K562 (cell line): ENCODE measurements around the gene DHDH. TPM values are rescaled to one million over a fixed set of nuclear protein-coding genes. Genes with fewer than 3 reads are reported as not detected.

ENCODE experiments used
- DPF2 ChIP-seq: fragments of 450-650 bp; IDR thresholded peaks from 2 replicates; pipeline ENCODE4 v1.6.1; 2016
- MED1 ChIP-seq: sonication (generic); formaldehyde crosslinking; IDR thresholded peaks from 2 replicates; pipeline ENCODE4 v1.8.1; 2023; ENCODE audit warnings: missing genetic modification reagents, borderline replicate concordance
- MLLT1 ChIP-seq, 2 experiments: fragments of 450-650 bp; IDR thresholded peaks; 2 replicates each; pipeline ENCODE4 v1.6.1; 2016
- NEUROD1 ChIP-seq: fragments of 150-350 bp; IDR thresholded peaks from 2 replicates; pipeline ENCODE4 v1.6.1; 2014; ENCODE audit warnings: borderline replicate concordance, low read length, low read depth; ENCODE audit not compliant: partially characterized antibody
- PCBP1 ChIP-seq: fragments of 200-400 bp; formaldehyde crosslinking; IDR thresholded peaks from 2 replicates; pipeline ENCODE4 v1.6.1; 2018; ENCODE audit warnings: mild to moderate bottlenecking, low read depth, low read length; ENCODE audit not compliant: poor library complexity, severe bottlenecking
- RCOR1 ChIP-seq, 2 experiments: IDR thresholded peaks; 2 replicates each; pipeline ENCODE4 v1.6.1; 2012; ENCODE audit warnings: low read depth in 2 of 2, low read length in 2 of 2, borderline replicate concordance in 1 of 2, improper control_type of control experiment in 1 of 2
- SIN3A ChIP-seq, 2 experiments: fragments of 150-350 bp in 1 of 2; IDR thresholded peaks; 2 replicates each; pipeline ENCODE4 v1.6.1; 2011 to 2016; ENCODE audit warnings: borderline replicate concordance in 2 of 2, low read depth in 2 of 2, low read length in 2 of 2, mild to moderate bottlenecking in 2 of 2, moderate library complexity in 2 of 2; ENCODE audit not compliant: control insufficient read depth in 1 of 2
- UBTF ChIP-seq, 2 experiments: IDR thresholded peaks; 2 replicates each; pipeline ENCODE4 v1.6.1; 2012; ENCODE audit warnings: improper control_type of control experiment in 2 of 2, low read depth in 2 of 2, low read length in 2 of 2, borderline replicate concordance in 1 of 2
- ZNF589 ChIP-seq: fragments of 200-800 bp; sonication (Bioruptor generic); IDR thresholded peaks from 2 replicates; pipeline ENCODE4 v1.6.1; 2016; ENCODE audit warnings: low read depth, missing genetic modification characterization, missing compliant biosample characterization
- polyA plus RNA-seq, 8 experiments: library from polyadenylated mRNA; depleted of rRNA in 4 of 8; stranded (reverse) in 5 of 8; unstranded in 3 of 8; fragments of >200 nt; fragmentation: Nextera tagmentation in 2 of 8; fragmentation: Illumina TruSeq in 1 of 8; extraction: Ambion mirVana in 2 of 8; extraction: Trizol in 1 of 8; gene quantifications; 2 replicates each; pipeline versions ENCODE4 v1.2.1 to v1.2.3, GENCODE V29; 2011 to 2014; ENCODE audit warnings: inconsistent platforms in 1 of 8, missing spikeins in 1 of 8
- total RNA-seq, 7 experiments: library from RNA; depleted of rRNA in 6 of 7; stranded (reverse); fragments of >200 nt in 6 of 7; fragmentation: Illumina TruSeq in 2 of 7; extraction: Trizol in 2 of 7; gene quantifications; 2 replicates each; pipeline versions ENCODE4 v1.2.1 to v1.2.3, GENCODE V29; 2011 to 2021; ENCODE audit warnings: low replicate concordance in 1 of 7
- TF ChIP-seq, protein P1 (sequence below): fragments of 200-600 bp; sonication (generic); IDR thresholded peaks from one replicate; pipeline ENCODE4 v1.6.1; 2012; ENCODE audit warnings: mild to moderate bottlenecking, low read depth, low read length, inconsistent platforms

DHDH gene
- total and polyA plus RNA-seq, 9 of the 15 experiments (the other 6 are each of a cell fraction or from before 2014, with no cell fraction given), result 0.37 to 1.9 (median 0.87) TPM

DNA sequence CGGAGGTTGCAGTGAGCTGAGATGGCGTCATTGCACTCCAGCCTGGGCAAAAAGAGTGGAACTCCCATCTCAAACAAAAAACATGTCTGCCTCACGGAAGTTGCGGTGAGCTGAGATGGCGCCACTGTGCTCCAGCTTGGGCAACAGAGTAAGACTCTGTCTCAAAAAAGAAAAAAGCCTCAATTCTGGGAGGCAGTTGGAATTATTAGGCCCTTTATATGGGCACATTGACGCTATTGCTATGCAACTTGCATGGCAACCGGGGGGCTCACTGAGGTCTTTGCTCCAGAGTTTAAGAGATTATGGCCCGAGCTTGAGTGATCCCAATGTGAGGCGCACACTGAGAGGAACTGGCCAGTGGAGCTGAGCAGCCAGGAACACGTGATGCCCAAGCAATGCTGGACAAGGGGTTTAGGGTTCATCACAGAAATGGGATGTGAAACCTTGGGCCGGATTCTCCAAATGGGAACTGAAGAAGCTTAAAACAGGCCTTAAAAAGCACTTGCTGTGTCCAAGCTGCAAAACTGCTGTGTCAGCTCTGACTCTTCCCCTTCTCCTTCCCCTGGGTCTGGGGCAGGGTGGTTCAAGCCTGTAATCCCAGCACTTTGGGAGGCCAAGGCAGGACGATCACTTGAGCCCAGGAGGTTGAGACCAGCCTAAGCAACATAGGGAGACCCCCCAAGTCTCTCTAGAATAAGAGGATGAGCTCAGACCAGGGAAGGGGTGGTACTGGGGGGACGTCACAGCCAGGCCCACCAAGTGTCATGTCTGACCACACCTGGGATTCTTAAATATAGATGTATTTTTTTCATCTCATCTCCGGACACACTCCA is 34.1 kb downstream of the DHDH start (continued):
- TF ChIP-seq UBTF (IDR thresholded peaks at IDR 0.05; ENCODE audit: borderline replicate concordance in 1 of 2, low read depth in 2 of 2, low read length in 2 of 2) (no peak), NEUROD1 (no peak), MLLT1 (IDR thresholded peaks at IDR 0.05) (peak; percentile 46 to 73; a peak in 2 of 4 replicates), SIN3A (IDR thresholded peaks at IDR 0.05; ENCODE audit: borderline replicate concordance in 2 of 2, control insufficient read depth in 1 of 2, low read depth in 2 of 2, low read length in 2 of 2) (peak; percentile 52 to 66; a peak in 3 of 4 replicates), DPF2 (0 out of 2 replicates have a peak, but pooled peaks have one; percentile 65), PCBP1 (no peak), ZNF589 (CRISPR knock-in tag) (no peak), MED1 (CRISPR knock-in tag) (no peak), RCOR1 (IDR thresholded peaks at IDR 0.05; ENCODE audit: borderline replicate concordance in 1 of 2, low read depth in 2 of 2, low read length in 2 of 2) (peak in 1 of 2 experiments; percentile 44; a peak in 1 of 4 replicates)
- TF ChIP-seq, protein P1, sequence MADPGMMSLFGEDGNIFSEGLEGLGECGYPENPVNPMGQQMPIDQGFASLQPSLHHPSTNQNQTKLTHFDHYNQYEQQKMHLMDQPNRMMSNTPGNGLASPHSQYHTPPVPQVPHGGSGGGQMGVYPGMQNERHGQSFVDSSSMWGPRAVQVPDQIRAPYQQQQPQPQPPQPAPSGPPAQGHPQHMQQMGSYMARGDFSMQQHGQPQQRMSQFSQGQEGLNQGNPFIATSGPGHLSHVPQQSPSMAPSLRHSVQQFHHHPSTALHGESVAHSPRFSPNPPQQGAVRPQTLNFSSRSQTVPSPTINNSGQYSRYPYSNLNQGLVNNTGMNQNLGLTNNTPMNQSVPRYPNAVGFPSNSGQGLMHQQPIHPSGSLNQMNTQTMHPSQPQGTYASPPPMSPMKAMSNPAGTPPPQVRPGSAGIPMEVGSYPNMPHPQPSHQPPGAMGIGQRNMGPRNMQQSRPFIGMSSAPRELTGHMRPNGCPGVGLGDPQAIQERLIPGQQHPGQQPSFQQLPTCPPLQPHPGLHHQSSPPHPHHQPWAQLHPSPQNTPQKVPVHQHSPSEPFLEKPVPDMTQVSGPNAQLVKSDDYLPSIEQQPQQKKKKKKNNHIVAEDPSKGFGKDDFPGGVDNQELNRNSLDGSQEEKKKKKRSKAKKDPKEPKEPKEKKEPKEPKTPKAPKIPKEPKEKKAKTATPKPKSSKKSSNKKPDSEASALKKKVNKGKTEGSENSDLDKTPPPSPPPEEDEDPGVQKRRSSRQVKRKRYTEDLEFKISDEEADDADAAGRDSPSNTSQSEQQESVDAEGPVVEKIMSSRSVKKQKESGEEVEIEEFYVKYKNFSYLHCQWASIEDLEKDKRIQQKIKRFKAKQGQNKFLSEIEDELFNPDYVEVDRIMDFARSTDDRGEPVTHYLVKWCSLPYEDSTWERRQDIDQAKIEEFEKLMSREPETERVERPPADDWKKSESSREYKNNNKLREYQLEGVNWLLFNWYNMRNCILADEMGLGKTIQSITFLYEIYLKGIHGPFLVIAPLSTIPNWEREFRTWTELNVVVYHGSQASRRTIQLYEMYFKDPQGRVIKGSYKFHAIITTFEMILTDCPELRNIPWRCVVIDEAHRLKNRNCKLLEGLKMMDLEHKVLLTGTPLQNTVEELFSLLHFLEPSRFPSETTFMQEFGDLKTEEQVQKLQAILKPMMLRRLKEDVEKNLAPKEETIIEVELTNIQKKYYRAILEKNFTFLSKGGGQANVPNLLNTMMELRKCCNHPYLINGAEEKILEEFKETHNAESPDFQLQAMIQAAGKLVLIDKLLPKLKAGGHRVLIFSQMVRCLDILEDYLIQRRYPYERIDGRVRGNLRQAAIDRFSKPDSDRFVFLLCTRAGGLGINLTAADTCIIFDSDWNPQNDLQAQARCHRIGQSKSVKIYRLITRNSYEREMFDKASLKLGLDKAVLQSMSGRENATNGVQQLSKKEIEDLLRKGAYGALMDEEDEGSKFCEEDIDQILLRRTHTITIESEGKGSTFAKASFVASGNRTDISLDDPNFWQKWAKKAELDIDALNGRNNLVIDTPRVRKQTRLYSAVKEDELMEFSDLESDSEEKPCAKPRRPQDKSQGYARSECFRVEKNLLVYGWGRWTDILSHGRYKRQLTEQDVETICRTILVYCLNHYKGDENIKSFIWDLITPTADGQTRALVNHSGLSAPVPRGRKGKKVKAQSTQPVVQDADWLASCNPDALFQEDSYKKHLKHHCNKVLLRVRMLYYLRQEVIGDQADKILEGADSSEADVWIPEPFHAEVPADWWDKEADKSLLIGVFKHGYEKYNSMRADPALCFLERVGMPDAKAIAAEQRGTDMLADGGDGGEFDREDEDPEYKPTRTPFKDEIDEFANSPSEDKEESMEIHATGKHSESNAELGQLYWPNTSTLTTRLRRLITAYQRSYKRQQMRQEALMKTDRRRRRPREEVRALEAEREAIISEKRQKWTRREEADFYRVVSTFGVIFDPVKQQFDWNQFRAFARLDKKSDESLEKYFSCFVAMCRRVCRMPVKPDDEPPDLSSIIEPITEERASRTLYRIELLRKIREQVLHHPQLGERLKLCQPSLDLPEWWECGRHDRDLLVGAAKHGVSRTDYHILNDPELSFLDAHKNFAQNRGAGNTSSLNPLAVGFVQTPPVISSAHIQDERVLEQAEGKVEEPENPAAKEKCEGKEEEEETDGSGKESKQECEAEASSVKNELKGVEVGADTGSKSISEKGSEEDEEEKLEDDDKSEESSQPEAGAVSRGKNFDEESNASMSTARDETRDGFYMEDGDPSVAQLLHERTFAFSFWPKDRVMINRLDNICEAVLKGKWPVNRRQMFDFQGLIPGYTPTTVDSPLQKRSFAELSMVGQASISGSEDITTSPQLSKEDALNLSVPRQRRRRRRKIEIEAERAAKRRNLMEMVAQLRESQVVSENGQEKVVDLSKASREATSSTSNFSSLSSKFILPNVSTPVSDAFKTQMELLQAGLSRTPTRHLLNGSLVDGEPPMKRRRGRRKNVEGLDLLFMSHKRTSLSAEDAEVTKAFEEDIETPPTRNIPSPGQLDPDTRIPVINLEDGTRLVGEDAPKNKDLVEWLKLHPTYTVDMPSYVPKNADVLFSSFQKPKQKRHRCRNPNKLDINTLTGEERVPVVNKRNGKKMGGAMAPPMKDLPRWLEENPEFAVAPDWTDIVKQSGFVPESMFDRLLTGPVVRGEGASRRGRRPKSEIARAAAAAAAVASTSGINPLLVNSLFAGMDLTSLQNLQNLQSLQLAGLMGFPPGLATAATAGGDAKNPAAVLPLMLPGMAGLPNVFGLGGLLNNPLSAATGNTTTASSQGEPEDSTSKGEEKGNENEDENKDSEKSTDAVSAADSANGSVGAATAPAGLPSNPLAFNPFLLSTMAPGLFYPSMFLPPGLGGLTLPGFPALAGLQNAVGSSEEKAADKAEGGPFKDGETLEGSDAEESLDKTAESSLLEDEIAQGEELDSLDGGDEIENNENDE, result peak; percentile 70
